Gastroesophageal sphincter (tissue), 3 donors: ENCODE results near the gene TSN.

Experiments used
- POLR2A ChIP-seq, 2 donors: fragments of 450-650 bp; IDR thresholded peaks; one replicate each; pipeline ENCODE4 v1.6.1; 2017; ENCODE audit warnings: antibody characterized with exemption in 2 of 2, mild to moderate bottlenecking in 2 of 2, moderate library complexity in 1 of 2
- TF ChIP-seq, protein P1 (sequence below), 4 experiments: fragments of 200-600 bp in 2 of 4; fragments of 450-650 bp in 2 of 4; sonication (generic) in 1 of 4; IDR thresholded peaks; one replicate each; pipeline ENCODE4 v1.5.1; 2017 to 2019; ENCODE audit warnings: antibody characterized with exemption in 4 of 4, mild to moderate bottlenecking in 2 of 4, moderate library complexity in 2 of 4

DNA sequence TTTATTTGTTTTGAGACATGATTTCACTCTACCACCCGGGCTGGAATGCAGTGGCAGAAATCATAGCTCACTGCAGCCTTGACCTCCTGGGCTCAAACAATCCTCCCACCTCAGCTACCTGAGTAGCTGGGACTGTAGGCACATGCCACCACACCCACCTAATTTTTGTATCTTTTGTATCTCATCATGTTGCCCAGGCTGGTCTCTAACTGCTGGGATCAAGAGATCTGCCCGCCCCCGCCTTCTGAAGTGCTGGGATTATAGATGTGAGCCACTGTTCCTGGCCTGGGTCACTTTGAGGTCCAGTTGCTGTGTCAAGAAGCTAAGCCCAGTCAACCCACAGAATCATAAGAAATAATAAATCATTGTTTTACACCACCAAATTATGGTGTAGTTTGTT lies 38.4 kb downstream of the TSN start:
- TF ChIP-seq, protein P1, sequence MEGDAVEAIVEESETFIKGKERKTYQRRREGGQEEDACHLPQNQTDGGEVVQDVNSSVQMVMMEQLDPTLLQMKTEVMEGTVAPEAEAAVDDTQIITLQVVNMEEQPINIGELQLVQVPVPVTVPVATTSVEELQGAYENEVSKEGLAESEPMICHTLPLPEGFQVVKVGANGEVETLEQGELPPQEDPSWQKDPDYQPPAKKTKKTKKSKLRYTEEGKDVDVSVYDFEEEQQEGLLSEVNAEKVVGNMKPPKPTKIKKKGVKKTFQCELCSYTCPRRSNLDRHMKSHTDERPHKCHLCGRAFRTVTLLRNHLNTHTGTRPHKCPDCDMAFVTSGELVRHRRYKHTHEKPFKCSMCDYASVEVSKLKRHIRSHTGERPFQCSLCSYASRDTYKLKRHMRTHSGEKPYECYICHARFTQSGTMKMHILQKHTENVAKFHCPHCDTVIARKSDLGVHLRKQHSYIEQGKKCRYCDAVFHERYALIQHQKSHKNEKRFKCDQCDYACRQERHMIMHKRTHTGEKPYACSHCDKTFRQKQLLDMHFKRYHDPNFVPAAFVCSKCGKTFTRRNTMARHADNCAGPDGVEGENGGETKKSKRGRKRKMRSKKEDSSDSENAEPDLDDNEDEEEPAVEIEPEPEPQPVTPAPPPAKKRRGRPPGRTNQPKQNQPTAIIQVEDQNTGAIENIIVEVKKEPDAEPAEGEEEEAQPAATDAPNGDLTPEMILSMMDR (IDR thresholded peaks at IDR 0.05) = no peak
- no peak for TF ChIP-seq POLR2A (IDR thresholded peaks at IDR 0.05)
